Measurements from ENCODE around the gene VWA5B2. TPM values are rescaled to one million over a fixed set of nuclear protein-coding genes. Genes with fewer than 3 reads are reported as not detected.
A peak's percentile ranks its signal among the peaks of the same experiment; 100 is the strongest.

Gene VWA5B2
- total RNA-seq, 1 experiment from 2014 or later: 1.6 TPM

DNA sequence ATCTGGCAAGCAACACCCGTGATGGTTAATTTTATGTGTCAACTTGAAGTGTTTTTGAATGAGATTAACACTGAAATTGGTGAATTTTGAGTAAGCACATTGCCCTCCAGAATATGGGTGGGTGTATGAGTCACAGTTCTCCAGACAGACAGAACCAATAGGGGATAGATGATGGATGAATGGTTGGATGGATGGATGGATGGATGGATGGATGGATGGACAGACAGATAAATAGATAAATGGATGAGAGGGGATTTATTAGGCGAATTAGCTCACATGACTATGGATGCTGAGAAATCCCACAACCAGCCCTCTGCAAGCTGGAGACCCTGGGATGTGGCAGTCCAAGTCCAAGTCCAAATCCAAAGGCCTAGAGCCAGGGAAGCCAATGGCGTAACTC is 5.4 kb upstream of the VWA5B2 start:
- Mint-ChIP-seq H3K4me1 (ENCODE audit: low read depth, unreplicated experiment) (no peaks in the 10 kb centered on the region), H3K4me3 (ENCODE audit: unreplicated experiment) (no peak overlapping the region), H3K27me3 (ENCODE audit: insufficient read depth, unreplicated experiment) (peaks cover 18% of the 10 kb centered on the region), H3K36me3 (ENCODE audit: insufficient read depth, unreplicated experiment) (no peaks in the 10 kb centered on the region), H3K9me3 (ENCODE audit: unreplicated experiment) (no peaks in the 10 kb centered on the region), H3K27ac (ENCODE audit: unreplicated experiment) (no peak overlapping the region)
- H3K9me3 ChIP-seq: no peaks in the 10 kb centered on the region
- intact Hi-C loops (cut with micrococcal nuclease; ENCODE audit: unreplicated experiment): no loop called here
- no peak for DNase-seq
- no peaks in the 10 kb centered on the region for H3K36me3 ChIP-seq (ENCODE audit: control insufficient read depth, insufficient read depth, low read length)
- no peak overlapping the region for H3K4me3 ChIP-seq (ENCODE audit: low read depth, low read length)
- peaks cover 5% of the 10 kb centered on the region; the same call in 1 of the 2 replicates for H3K27me3 ChIP-seq (replicated peaks; ENCODE audit: control insufficient read depth, insufficient read depth, low read length)
- ChIA-PET CTCF (no interaction called here), POLR2A (no interaction called here)
- BruUV-seq (replicated peaks): no TSS peak
- H3K4me1 ChIP-seq: no peaks in the 10 kb centered on the region
- TF ChIP-seq, protein P1, sequence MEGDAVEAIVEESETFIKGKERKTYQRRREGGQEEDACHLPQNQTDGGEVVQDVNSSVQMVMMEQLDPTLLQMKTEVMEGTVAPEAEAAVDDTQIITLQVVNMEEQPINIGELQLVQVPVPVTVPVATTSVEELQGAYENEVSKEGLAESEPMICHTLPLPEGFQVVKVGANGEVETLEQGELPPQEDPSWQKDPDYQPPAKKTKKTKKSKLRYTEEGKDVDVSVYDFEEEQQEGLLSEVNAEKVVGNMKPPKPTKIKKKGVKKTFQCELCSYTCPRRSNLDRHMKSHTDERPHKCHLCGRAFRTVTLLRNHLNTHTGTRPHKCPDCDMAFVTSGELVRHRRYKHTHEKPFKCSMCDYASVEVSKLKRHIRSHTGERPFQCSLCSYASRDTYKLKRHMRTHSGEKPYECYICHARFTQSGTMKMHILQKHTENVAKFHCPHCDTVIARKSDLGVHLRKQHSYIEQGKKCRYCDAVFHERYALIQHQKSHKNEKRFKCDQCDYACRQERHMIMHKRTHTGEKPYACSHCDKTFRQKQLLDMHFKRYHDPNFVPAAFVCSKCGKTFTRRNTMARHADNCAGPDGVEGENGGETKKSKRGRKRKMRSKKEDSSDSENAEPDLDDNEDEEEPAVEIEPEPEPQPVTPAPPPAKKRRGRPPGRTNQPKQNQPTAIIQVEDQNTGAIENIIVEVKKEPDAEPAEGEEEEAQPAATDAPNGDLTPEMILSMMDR (IDR thresholded peaks at IDR 0.05; ENCODE audit: insufficient read depth in 1 of 2, low read depth in 1 of 2, low read length in 1 of 2, severe bottlenecking in 1 of 2, unreplicated experiment in 1 of 2): no peak

DNA sequence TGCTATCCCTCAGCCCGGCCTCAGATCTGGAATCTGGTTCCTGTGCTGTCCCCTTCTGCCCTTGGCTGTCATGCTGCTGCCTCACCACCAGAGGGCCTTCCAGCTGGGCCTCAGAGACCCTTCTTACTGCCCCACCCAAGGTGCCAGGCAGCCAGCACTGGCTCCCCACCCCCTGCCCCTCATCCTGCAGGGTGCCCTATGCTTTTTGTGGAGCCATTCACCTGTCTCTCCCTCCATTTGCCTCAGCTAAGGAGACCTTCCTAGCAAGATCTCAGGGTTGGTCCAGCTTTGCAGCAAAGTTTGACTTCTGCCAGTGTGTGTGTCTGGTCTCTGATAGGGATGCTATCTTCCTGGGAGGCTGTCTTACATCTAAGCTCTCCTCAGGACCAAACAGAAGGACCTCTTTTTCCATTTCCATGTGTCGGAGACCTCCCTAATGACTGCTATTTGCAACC is 1.9 kb upstream of the VWA5B2 start:
- intact Hi-C loops (cut with micrococcal nuclease; ENCODE audit: unreplicated experiment): loop anchor here (1.0 kb wide), 1 partner anchor 62 kb away; no protein-coding TSS in a partner anchor
- Mint-ChIP-seq H3K36me3 (ENCODE audit: insufficient read depth, unreplicated experiment) (peaks cover 4% of the 10 kb centered on the region), H3K27ac (ENCODE audit: unreplicated experiment) (no peak overlapping the region), H3K9me3 (ENCODE audit: unreplicated experiment) (no peaks in the 10 kb centered on the region), H3K4me1 (ENCODE audit: low read depth, unreplicated experiment) (peaks cover 7% of the 10 kb centered on the region), H3K27me3 (ENCODE audit: insufficient read depth, unreplicated experiment) (peaks cover 29% of the 10 kb centered on the region), H3K4me3 (ENCODE audit: unreplicated experiment) (no peak overlapping the region)
- Histone ChIP-seq H3K9me3 (no peaks in the 10 kb centered on the region), H3K27me3 (replicated peaks; ENCODE audit: control insufficient read depth, insufficient read depth, low read length) (peaks cover 5% of the 10 kb centered on the region), H3K4me1 (peaks cover 9% of the 10 kb centered on the region), H3K4me3 (ENCODE audit: low read depth, low read length) (no peak overlapping the region), H3K36me3 (ENCODE audit: control insufficient read depth, insufficient read depth, low read length) (no peaks in the 10 kb centered on the region)
- BruUV-seq (replicated peaks): no TSS peak
- TF ChIP-seq, protein P1 (IDR thresholded peaks at IDR 0.05; ENCODE audit: insufficient read depth in 1 of 2, low read depth in 1 of 2, low read length in 1 of 2, severe bottlenecking in 1 of 2, unreplicated experiment in 1 of 2): peak; percentile 82 to 88
- DNase-seq: peak; percentile 49 to 58
- ChIA-PET POLR2A (interaction anchor here (0.8 kb wide), 1 partner anchor 42 kb away, joined by 4 read pairs; the partner anchor contains the start of gene ABCF3), CTCF (interaction anchor here (0.6 to 2.0 kb wide), 10 partner anchors 8 to 117 kb away, joined by 3 to 10 read pairs (median 3); partner anchors contain the start of gene ABCF3)

DNA sequence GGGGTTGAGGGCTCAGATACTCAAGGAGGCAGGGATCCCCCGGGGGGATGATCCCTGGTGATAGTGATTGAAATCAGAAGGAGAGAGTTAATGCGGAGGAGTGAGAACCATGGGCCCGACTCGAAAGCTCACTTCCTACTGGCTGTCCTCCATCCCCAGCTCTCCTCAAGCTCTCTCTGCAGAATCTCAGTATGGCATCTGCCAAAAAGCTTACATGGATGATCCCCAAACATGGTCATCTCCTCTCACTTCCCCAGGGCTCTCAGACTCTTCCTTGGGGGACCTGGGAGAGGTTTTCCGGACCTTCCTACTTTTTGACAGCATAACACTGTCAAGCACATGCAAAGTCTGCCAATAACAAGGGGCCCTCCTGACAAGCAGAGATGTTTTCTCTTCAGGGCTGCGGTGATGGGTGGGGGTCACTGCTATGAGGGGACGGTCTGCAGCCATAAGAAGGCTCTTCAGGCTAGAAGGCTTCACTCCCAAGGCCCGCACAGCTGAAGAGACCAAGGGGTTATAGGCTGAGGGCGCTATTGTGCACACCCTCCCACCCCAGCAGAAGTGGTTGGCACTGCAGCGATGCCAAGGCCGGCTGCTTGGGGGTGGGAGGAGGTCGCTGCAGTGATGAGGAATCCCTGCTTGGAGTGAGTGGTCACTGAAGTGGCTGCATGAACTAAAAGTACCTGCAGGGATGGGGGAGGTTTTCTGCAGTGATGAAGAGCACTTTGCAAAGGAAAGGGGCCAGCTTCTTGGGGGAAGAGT is 828 bp upstream of the VWA5B2 start:
- Mint-ChIP-seq H3K27me3 (ENCODE audit: insufficient read depth, unreplicated experiment) (peaks cover 30% of the 10 kb centered on the region), H3K27ac (ENCODE audit: unreplicated experiment) (no peak overlapping the region), H3K4me1 (ENCODE audit: low read depth, unreplicated experiment) (peaks cover 7% of the 10 kb centered on the region), H3K36me3 (ENCODE audit: insufficient read depth, unreplicated experiment) (peaks cover 4% of the 10 kb centered on the region), H3K4me3 (ENCODE audit: unreplicated experiment) (peak overlapping the region; percentile 70), H3K9me3 (ENCODE audit: unreplicated experiment) (no peaks in the 10 kb centered on the region)
- Histone ChIP-seq H3K27me3 (replicated peaks; ENCODE audit: control insufficient read depth, insufficient read depth, low read length) (peaks cover 5% of the 10 kb centered on the region), H3K4me1 (peaks cover 9% of the 10 kb centered on the region), H3K4me3 (ENCODE audit: low read depth, low read length) (peak overlapping the region; percentile 58), H3K36me3 (ENCODE audit: control insufficient read depth, insufficient read depth, low read length) (no peaks in the 10 kb centered on the region), H3K9me3 (no peaks in the 10 kb centered on the region)
- no peak for DNase-seq
- intact Hi-C loops (cut with micrococcal nuclease; ENCODE audit: unreplicated experiment): loop anchor here (2.0 kb wide), 1 partner anchor 42 kb away; the partner anchor contains the start of gene ABCF3
- BruUV-seq (replicated peaks): no TSS peak
- ChIA-PET CTCF (interaction anchor here (0.5 to 2.0 kb wide), 5 partner anchors 12 to 100 kb away, joined by 3 to 10 read pairs (median 4); no protein-coding TSS in a partner anchor), POLR2A (interaction anchor here (0.8 kb wide), 1 partner anchor 43 kb away, joined by 4 read pairs; the partner anchor contains the start of gene ABCF3)
- TF ChIP-seq, protein P1 (IDR thresholded peaks at IDR 0.05; ENCODE audit: insufficient read depth in 1 of 2, low read depth in 1 of 2, low read length in 1 of 2, severe bottlenecking in 1 of 2, unreplicated experiment in 1 of 2): no peak
